Measurements from ENCODE around the gene IL12B. TPM values are rescaled to one million over a fixed set of nuclear protein-coding genes. Genes with fewer than 3 reads are reported as not detected.

The IL12B gene
- total and polyA plus RNA-seq, 4 donors: 0.08 to 0.11 TPM; not detected in 2

DNA sequence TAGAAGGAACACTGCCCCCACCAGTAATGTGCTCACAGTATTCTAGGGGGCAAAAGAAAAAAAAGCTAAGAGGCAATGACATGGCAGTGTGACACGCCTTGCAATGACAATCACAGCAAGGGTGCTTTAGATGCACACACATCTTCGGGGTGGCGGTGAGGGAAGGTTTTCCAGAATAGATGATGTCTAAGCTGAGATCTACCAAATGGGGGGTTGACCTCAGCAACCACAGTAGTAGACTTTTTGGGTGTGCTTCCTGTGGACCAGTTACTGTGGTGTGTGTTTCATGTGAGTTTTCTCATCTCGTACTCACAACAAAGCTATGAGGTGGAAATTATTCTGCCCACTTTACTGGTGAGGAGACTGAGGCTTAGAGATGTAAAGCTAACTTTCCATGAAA is 10.2 kb upstream of the IL12B start:
- no peaks in the 10 kb centered on the region for H3K27me3 ChIP-seq (ENCODE audit: control insufficient read depth in 3 of 3, insufficient read depth in 3 of 3, low read length in 2 of 3)
- no peak overlapping the region for H3K27ac ChIP-seq (ENCODE audit: low read depth in 1 of 2, low read length in 1 of 2)
- peaks cover 0 to 8% (median 5%) of the 10 kb centered on the region in 5 donors for H3K4me1 ChIP-seq (ENCODE audit: control insufficient read depth in 5 of 5, insufficient read depth in 5 of 5, low read length in 5 of 5)
- ATAC-seq (ENCODE audit: insufficient read depth, low FRiP score) (no peak), DNase-seq (no peak)
- no peak overlapping the region for H3K4me3 ChIP-seq
- TF ChIP-seq, protein P1, sequence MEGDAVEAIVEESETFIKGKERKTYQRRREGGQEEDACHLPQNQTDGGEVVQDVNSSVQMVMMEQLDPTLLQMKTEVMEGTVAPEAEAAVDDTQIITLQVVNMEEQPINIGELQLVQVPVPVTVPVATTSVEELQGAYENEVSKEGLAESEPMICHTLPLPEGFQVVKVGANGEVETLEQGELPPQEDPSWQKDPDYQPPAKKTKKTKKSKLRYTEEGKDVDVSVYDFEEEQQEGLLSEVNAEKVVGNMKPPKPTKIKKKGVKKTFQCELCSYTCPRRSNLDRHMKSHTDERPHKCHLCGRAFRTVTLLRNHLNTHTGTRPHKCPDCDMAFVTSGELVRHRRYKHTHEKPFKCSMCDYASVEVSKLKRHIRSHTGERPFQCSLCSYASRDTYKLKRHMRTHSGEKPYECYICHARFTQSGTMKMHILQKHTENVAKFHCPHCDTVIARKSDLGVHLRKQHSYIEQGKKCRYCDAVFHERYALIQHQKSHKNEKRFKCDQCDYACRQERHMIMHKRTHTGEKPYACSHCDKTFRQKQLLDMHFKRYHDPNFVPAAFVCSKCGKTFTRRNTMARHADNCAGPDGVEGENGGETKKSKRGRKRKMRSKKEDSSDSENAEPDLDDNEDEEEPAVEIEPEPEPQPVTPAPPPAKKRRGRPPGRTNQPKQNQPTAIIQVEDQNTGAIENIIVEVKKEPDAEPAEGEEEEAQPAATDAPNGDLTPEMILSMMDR (IDR thresholded peaks at IDR 0.05; ENCODE audit: control extremely low read depth, extremely low read depth): no peak
- no peaks in the 10 kb centered on the region for H3K36me3 ChIP-seq (ENCODE audit: control insufficient read depth in 4 of 4, insufficient read depth in 4 of 4, low read length in 4 of 4)
- 90 to 94% methylated on average over 4 of the region's 4 CpGs for WGBS, 2 donors
- no peak overlapping the region for H3K9ac ChIP-seq (ENCODE audit: insufficient read depth in 1 of 2, low read length in 2 of 2)
- H3K9me3 ChIP-seq (ENCODE audit: control insufficient read depth in 4 of 4, insufficient read depth in 3 of 4, low read length in 3 of 4): peaks cover 0 to 4% (median 0%) of the 10 kb centered on the region in 4 donors

DNA sequence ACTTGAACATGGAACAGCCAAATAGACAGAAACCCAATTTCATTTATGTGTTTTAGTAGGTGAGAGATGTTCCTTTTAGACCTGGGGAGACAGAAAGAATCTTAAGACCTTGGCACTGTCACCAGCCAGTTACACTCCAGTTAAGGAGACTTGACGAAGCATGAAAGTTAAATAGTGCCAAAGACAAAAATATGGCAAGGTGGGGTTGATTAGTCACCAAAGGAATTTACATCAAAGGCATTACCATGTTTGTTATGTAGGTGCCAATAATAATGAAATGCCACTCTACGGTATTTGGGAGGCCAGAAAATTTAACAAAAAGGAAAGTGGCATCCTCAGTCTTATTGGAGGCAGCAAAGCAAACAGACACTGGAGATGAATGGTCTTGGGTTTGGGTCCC is 9.2 kb upstream of the IL12B start:
- H3K36me3 ChIP-seq (ENCODE audit: control insufficient read depth in 4 of 4, insufficient read depth in 4 of 4, low read length in 4 of 4): no peaks in the 10 kb centered on the region
- TF ChIP-seq, protein P1 (IDR thresholded peaks at IDR 0.05; ENCODE audit: control extremely low read depth, extremely low read depth): no peak

DNA sequence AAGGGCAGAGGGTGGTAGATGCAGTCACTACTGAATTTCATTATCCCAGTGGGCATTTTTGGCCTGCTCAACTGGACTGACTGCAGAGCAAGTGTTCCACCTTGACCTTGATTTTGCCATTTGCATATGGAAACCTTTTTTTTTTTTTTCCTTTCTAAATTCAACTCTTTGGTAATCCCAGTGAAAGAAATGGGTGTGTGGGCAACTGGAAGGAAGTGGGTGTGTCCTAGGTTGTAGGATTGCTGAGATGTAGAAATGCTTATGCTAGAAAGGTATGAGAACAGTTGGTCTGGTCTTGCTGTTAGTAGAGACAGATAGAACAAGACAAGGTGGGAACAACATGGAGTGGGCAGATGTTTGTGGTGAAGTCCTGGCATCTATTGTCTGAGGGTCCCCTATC is 7.8 kb upstream of the IL12B start:
- H3K27me3 ChIP-seq (ENCODE audit: control insufficient read depth in 3 of 3, insufficient read depth in 3 of 3, low read length in 2 of 3): no peaks in the 10 kb centered on the region
- TF ChIP-seq, protein P1 (IDR thresholded peaks at IDR 0.05; ENCODE audit: control extremely low read depth, extremely low read depth): no peak
- H3K4me1 ChIP-seq (ENCODE audit: control insufficient read depth in 5 of 5, insufficient read depth in 5 of 5, low read length in 5 of 5): peaks cover 0 to 8% (median 5%) of the 10 kb centered on the region in 5 donors
- no peak overlapping the region for H3K4me3 ChIP-seq
- H3K27ac ChIP-seq (ENCODE audit: low read depth in 1 of 2, low read length in 1 of 2): no peak overlapping the region
- ATAC-seq (ENCODE audit: insufficient read depth, low FRiP score) (no peak), DNase-seq (no peak)
- H3K9ac ChIP-seq (ENCODE audit: insufficient read depth in 1 of 2, low read length in 2 of 2): no peak overlapping the region
- no peaks in the 10 kb centered on the region for H3K9me3 ChIP-seq (ENCODE audit: control insufficient read depth in 4 of 4, insufficient read depth in 3 of 4, low read length in 3 of 4)
- H3K36me3 ChIP-seq (ENCODE audit: control insufficient read depth in 4 of 4, insufficient read depth in 4 of 4, low read length in 4 of 4): no peaks in the 10 kb centered on the region

More for the DNA sequence above, 9.2 kb upstream of the IL12B start:
- ATAC-seq (ENCODE audit: insufficient read depth, low FRiP score): no peak
- Histone ChIP-seq H3K27me3 (ENCODE audit: control insufficient read depth in 3 of 3, insufficient read depth in 3 of 3, low read length in 2 of 3) (no peaks in the 10 kb centered on the region), H3K9ac (ENCODE audit: insufficient read depth in 1 of 2, low read length in 2 of 2) (no peak overlapping the region), H3K9me3 (ENCODE audit: control insufficient read depth in 4 of 4, insufficient read depth in 3 of 4, low read length in 3 of 4) (peaks cover 0 to 2% (median 0%) of the 10 kb centered on the region in 4 donors), H3K4me3 (no peak overlapping the region), H3K27ac (ENCODE audit: low read depth in 1 of 2, low read length in 1 of 2) (no peak overlapping the region), H3K4me1 (ENCODE audit: control insufficient read depth in 5 of 5, insufficient read depth in 5 of 5, low read length in 5 of 5) (peaks cover 0 to 8% (median 5%) of the 10 kb centered on the region in 5 donors)
- DNase-seq: no peak
- 74 to 94% methylated on average over 2 of the region's 2 CpGs for WGBS, 2 donors

Measured in lung (tissue), 12 donors.